Stimulated activated effector memory CD8-positive, alpha-beta T cell treated with anti-CD3 and anti-CD28 coated beads, Interleukin-12 subunit alpha, Interleukin-12 subunit beta, amount 100 ng/mL, for 72 hours (primary cell): ENCODE data around the gene TSPAN33.
"Not testable (repeated sequence)": the region's sequence is repeated elsewhere in the genome, so short reads cannot be mapped to it uniquely, and the experiment has no call there.

Experiments used
- ATAC-seq: fragments of 150-1000 bp; cut with Tn5 transposase; 2 replicates; pipeline ENCODE4 v1.10.0; 2021
- DNase-seq, 2 donors: peaks; one replicate each; pipeline ENCODE4 v3.0.0; 2021 to 2022; ENCODE audit warnings: low spot score in 2 of 2
- H3K27ac Mint-ChIP-seq: one replicate; pipeline ENCODE4 v1.8.0; 2022; ENCODE audit warnings: mild to moderate bottlenecking, mixed read lengths
- H3K36me3 Mint-ChIP-seq: one replicate; pipeline ENCODE4 v1.8.0; 2022; ENCODE audit warnings: mild to moderate bottlenecking, mixed read lengths
- H3K4me1 Mint-ChIP-seq: one replicate; pipeline ENCODE4 v1.8.0; 2022; ENCODE audit warnings: mixed read lengths
- H3K4me3 Mint-ChIP-seq: one replicate; pipeline ENCODE4 v1.8.0; 2022; ENCODE audit warnings: mild to moderate bottlenecking, mixed read lengths
- H3K9me3 Mint-ChIP-seq: one replicate; pipeline ENCODE4 v1.8.0; 2022; ENCODE audit warnings: mixed read lengths

The TSPAN33 gene

GRCh38 chr7:129144095-129144833 lies at the start of gene TSPAN33:
Gene TSPAN33, plus strand, starts transcription at chr7:129144707. Its CDS starts 274 bp downstream, at chr7:129144981.
- no peak within 1 kb of the TSS for H3K27ac Mint-ChIP-seq
- ATAC-seq (peak; percentile 88), DNase-seq (peak; percentile 47 to 81)
- peaks cover 12% of the 10 kb centered on the region for H3K4me1 Mint-ChIP-seq
- no peaks in the 10 kb centered on the region for H3K36me3 Mint-ChIP-seq
- H3K4me3 Mint-ChIP-seq = peak within 1 kb of the TSS; percentile 72
- no peaks in the 10 kb centered on the region for H3K9me3 Mint-ChIP-seq

- peaks cover 13% of the 10 kb centered on the region for H3K4me1 Mint-ChIP-seq
- H3K9me3 Mint-ChIP-seq = no peaks in the 10 kb centered on the region
- H3K27ac Mint-ChIP-seq = no peak overlapping the region
- ATAC-seq = no peak
- no peak overlapping the region for H3K4me3 Mint-ChIP-seq
- no peaks in the 10 kb centered on the region for H3K36me3 Mint-ChIP-seq
- no peak for DNase-seq
These were observed 49.2 kb upstream of the TSPAN33 start for GRCh38 chr7:129095258-129095657.

GRCh38 chr7:129098409-129099084 lies 46.0 kb upstream of the TSPAN33 start:
- DNase-seq (no peak), ATAC-seq (no peak)
- Mint-ChIP-seq H3K27ac (no peak overlapping the region), H3K4me1 (peaks cover 6% of the 10 kb centered on the region), H3K4me3 (no peak overlapping the region), H3K9me3 (no peaks in the 10 kb centered on the region), H3K36me3 (no peaks in the 10 kb centered on the region)

- Mint-ChIP-seq H3K4me3 (no peak overlapping the region), H3K9me3 (no peaks in the 10 kb centered on the region), H3K27ac (no peak overlapping the region), H3K36me3 (no peaks in the 10 kb centered on the region), H3K4me1 (no peaks in the 10 kb centered on the region)
- no peak for DNase-seq
- no peak for ATAC-seq
These were observed 43.7 kb upstream of the TSPAN33 start for GRCh38 chr7:129100827-129101166.

GRCh38 chr7:129101746-129102145 lies 42.8 kb upstream of the TSPAN33 start:
- ATAC-seq (no peak), DNase-seq (no peak)
- Mint-ChIP-seq H3K4me3 (no peak overlapping the region), H3K9me3 (no peaks in the 10 kb centered on the region), H3K36me3 (no peaks in the 10 kb centered on the region), H3K27ac (no peak overlapping the region), H3K4me1 (no peaks in the 10 kb centered on the region)

GRCh38 chr7:129103561-129104324 lies 40.8 kb upstream of the TSPAN33 start:
- H3K9me3 Mint-ChIP-seq = no peaks in the 10 kb centered on the region
- DNase-seq = no peak

DNA sequence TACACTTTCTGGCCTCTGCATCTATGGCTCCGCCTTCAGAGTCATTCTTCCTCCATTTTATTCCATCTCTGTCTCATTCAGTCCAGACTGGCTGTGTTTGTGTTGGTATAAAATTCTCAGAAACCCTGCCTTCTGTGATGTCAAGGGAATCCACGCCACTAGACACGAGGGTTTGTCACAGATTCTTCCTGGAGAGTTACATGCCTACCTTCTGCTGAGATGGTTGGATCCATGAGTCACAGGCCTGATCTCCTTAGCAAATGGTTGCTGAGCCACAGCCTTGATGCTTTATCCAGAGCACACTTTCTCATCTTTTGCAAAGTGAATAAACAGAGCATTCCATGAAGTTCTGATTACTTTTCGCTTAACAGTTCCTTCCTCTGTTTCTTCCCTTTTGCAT lies 35.9 kb upstream of the TSPAN33 start:
- H3K9me3 Mint-ChIP-seq = no peaks in the 10 kb centered on the region
- ATAC-seq (no peak), DNase-seq (no peak)
- H3K27ac Mint-ChIP-seq = no peak overlapping the region
- no peaks in the 10 kb centered on the region for H3K4me1 Mint-ChIP-seq
- no peaks in the 10 kb centered on the region for H3K36me3 Mint-ChIP-seq
- H3K4me3 Mint-ChIP-seq = no peak overlapping the region

More at GRCh38 chr7:129103561-129104324, 40.8 kb upstream of the TSPAN33 start:
- Mint-ChIP-seq H3K36me3 (no peaks in the 10 kb centered on the region), H3K4me3 (no peak overlapping the region), H3K4me1 (no peaks in the 10 kb centered on the region), H3K27ac (no peak overlapping the region)
- ATAC-seq = no peak

DNA sequence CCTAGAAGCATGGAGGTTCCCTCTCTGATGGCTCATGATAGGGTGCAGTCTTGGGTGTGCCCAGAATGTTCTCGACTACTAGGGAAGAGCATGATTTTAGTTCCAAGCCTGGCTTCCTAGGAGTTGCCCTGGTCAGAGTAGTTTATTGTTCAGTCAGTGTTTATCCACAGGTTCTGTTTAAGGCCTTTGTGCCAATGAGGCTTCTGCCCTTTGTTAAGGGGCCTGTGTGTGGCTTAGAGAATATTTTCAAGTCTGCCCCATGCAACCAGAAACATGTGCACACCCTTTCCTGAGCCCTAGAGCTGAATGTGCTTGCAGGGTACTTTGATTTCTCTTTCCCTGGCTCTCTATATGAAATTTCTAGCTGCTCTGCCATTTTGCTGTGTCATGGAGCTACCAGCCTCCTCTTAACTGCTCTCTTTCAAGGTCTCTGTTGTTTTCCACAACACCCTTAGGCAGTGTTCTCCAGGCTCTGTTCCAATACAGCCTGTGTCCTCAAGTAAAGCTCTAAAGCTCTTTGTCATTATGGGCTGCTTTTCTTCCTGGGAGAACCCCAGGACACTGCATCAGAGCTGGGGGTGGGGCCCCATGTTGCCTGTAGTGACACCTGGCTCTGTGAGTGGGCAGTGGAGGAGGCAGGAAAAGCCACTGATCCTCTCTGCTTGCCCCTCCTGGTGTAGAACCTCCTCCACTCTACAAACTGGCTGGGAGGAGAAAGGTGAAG lies 34.1 kb upstream of the TSPAN33 start:
- no peak overlapping the region for H3K4me3 Mint-ChIP-seq
- H3K9me3 Mint-ChIP-seq = no peaks in the 10 kb centered on the region
- no peaks in the 10 kb centered on the region for H3K36me3 Mint-ChIP-seq
- DNase-seq (no peak), ATAC-seq (no peak)
- H3K4me1 Mint-ChIP-seq = no peaks in the 10 kb centered on the region
- H3K27ac Mint-ChIP-seq = no peak overlapping the region

DNA sequence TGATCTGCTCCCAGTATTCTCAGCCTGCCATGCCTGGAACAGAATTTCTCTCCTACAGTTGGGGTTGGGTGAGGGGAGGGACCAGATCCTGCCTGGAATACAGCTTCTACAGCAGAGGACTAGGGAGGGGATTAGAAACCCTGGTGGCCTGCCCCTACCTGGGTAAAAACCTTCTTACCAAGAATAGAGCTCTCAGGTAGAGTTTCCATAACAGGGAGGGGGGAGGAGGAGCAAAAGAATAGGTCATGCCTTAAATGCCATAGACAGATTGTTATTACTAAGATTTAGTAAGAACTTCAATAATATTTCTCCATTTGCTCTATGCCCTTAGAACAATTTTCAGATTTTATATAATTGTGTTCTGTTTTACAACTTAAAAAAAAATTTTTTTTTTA lies 33.5 kb upstream of the TSPAN33 start:
- ATAC-seq = no peak
- Mint-ChIP-seq H3K36me3 (no peaks in the 10 kb centered on the region), H3K4me1 (no peaks in the 10 kb centered on the region), H3K27ac (no peak overlapping the region), H3K4me3 (no peak overlapping the region), H3K9me3 (no peaks in the 10 kb centered on the region)
- DNase-seq = no peak

DNA sequence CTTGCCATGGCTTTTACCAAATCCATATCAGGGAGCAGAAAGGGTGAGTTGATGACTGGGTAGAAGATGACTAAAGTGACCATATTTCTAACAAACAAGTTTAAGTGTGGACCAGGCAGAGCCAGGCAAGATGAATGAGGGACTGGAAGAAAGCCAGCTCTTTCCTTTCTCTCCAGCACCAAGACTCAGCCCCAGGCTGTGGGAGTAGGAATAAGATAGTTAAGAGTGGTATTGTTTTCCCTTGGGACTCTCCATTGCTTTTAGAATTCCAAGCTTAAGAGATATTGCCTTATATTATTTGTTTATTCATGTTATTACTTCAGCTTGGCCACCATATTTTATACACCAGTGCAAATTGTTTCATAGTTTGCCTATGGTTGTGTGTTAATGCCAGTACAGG lies 28.8 kb upstream of the TSPAN33 start:
- peaks cover under 1% of the 10 kb centered on the region for H3K9me3 Mint-ChIP-seq
- no peaks in the 10 kb centered on the region for H3K36me3 Mint-ChIP-seq
- no peak for DNase-seq
- no peak for ATAC-seq
- H3K4me1 Mint-ChIP-seq = no peaks in the 10 kb centered on the region
- no peak overlapping the region for H3K27ac Mint-ChIP-seq
- H3K4me3 Mint-ChIP-seq = no peak overlapping the region

DNA sequence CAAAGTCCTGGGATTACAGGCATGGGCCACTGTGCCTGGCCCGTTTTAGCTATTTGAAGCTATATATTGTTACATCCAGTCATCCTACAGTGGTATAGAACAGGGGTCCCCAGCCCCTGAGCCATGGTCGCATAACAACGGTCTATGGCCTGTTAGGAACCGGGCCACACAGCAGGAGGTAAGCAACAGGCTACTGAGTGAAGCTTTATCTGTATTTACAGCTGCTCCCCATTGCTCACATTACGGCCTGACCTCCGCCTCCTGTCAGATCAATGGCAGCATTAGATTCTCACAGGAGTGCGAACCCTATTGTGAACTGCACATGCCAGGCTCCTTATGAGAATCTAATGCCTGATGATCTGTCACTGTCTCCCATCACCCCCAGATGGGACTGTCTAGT lies 26.3 kb upstream of the TSPAN33 start:
- ATAC-seq (no peak), DNase-seq (no peak)
- Mint-ChIP-seq H3K27ac (no peak overlapping the region), H3K4me1 (peaks cover 24% of the 10 kb centered on the region), H3K4me3 (no peak overlapping the region), H3K9me3 (peaks cover 8% of the 10 kb centered on the region), H3K36me3 (no peaks in the 10 kb centered on the region)

GRCh38 chr7:129118976-129119375 lies 25.5 kb upstream of the TSPAN33 start:
- no peak for ATAC-seq
- H3K36me3 Mint-ChIP-seq = no peaks in the 10 kb centered on the region

GRCh38 chr7:129121501-129122077 lies 22.9 kb upstream of the TSPAN33 start:
- ATAC-seq, H3K9me3 Mint-ChIP-seq, DNase-seq, H3K36me3 Mint-ChIP-seq: not testable (repeated sequence)
- H3K4me1 Mint-ChIP-seq = peaks cover 35% of the 10 kb centered on the region
- peak overlapping the region; percentile 49 for H3K4me3 Mint-ChIP-seq
- H3K27ac Mint-ChIP-seq = peak overlapping the region; percentile 87

More at GRCh38 chr7:129118976-129119375, 25.5 kb upstream of the TSPAN33 start:
- Mint-ChIP-seq H3K4me1 (peaks cover 30% of the 10 kb centered on the region), H3K4me3 (no peak overlapping the region), H3K27ac (no peak overlapping the region), H3K9me3 (peaks cover 8% of the 10 kb centered on the region)
- no peak for DNase-seq

GRCh38 chr7:129122078-129122750 lies 22.3 kb upstream of the TSPAN33 start:
- Mint-ChIP-seq H3K9me3 (peaks cover 8% of the 10 kb centered on the region), H3K4me3 (peak overlapping the region; percentile 49), H3K36me3 (no peaks in the 10 kb centered on the region), H3K4me1 (peaks cover 35% of the 10 kb centered on the region), H3K27ac (peak overlapping the region; percentile 87)
- DNase-seq (no peak), ATAC-seq (peak; percentile 31)
